Uterus (tissue), 2 donors: Measurements from ENCODE around the gene SPEF2.

Experiments used
- POLR2A ChIP-seq, 2 donors: fragments of 450-650 bp; IDR thresholded peaks; one replicate each; pipeline ENCODE4 v1.6.1; 2016; ENCODE audit warnings: antibody characterized with exemption in 2 of 2, mild to moderate bottlenecking in 1 of 2, moderate library complexity in 1 of 2
- TF ChIP-seq, protein P1 (sequence below), 4 experiments: fragments of 200-600 bp in 2 of 4; fragments of 450-650 bp in 2 of 4; sonication (generic) in 2 of 4; IDR thresholded peaks; one replicate each; pipeline ENCODE4 v1.5.1; 2016 to 2019; ENCODE audit warnings: antibody characterized with exemption in 4 of 4, mild to moderate bottlenecking in 2 of 4, moderate library complexity in 1 of 4

- TF ChIP-seq, protein P1, sequence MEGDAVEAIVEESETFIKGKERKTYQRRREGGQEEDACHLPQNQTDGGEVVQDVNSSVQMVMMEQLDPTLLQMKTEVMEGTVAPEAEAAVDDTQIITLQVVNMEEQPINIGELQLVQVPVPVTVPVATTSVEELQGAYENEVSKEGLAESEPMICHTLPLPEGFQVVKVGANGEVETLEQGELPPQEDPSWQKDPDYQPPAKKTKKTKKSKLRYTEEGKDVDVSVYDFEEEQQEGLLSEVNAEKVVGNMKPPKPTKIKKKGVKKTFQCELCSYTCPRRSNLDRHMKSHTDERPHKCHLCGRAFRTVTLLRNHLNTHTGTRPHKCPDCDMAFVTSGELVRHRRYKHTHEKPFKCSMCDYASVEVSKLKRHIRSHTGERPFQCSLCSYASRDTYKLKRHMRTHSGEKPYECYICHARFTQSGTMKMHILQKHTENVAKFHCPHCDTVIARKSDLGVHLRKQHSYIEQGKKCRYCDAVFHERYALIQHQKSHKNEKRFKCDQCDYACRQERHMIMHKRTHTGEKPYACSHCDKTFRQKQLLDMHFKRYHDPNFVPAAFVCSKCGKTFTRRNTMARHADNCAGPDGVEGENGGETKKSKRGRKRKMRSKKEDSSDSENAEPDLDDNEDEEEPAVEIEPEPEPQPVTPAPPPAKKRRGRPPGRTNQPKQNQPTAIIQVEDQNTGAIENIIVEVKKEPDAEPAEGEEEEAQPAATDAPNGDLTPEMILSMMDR (IDR thresholded peaks at IDR 0.05): no peak
- TF ChIP-seq POLR2A (IDR thresholded peaks at IDR 0.05): no peak
Observed at GRCh38 chr5:35832762-35833161, 215.1 kb downstream of the SPEF2 start.
